Nephron (organoid): ENCODE data around the gene SLC1A6.
"Not testable (repeated sequence)": the region's sequence is repeated elsewhere in the genome, so short reads cannot be mapped to it uniquely, and the experiment has no call there.

ENCODE experiments used
- H3K27ac Mint-ChIP-seq, 3 experiments: 2 replicates each; pipeline ENCODE4 v1.8.0; 2020; ENCODE audit warnings: mixed read lengths in 3 of 3, mild to moderate bottlenecking in 2 of 3, moderate library complexity in 1 of 3
- H3K27me3 Mint-ChIP-seq: 2 replicates; pipeline ENCODE4 v1.8.0; 2021; ENCODE audit warnings: low read depth, mild to moderate bottlenecking, moderate library complexity, mixed read lengths
- H3K36me3 Mint-ChIP-seq: 2 replicates; pipeline ENCODE4 v1.8.0; 2020; ENCODE audit warnings: low read depth, mixed read lengths
- H3K4me1 Mint-ChIP-seq: 2 replicates; pipeline ENCODE4 v1.8.0; 2020; ENCODE audit warnings: mixed read lengths
- H3K4me3 Mint-ChIP-seq, 3 experiments: 2 replicates each; pipeline ENCODE4 v1.8.0; 2020; ENCODE audit warnings: mild to moderate bottlenecking in 3 of 3, mixed read lengths in 3 of 3, moderate library complexity in 2 of 3
- H3K9me3 Mint-ChIP-seq: 2 replicates; pipeline ENCODE4 v1.8.0; 2020; ENCODE audit warnings: mixed read lengths
- TF ChIP-seq, protein P1 (sequence below), 3 experiments: fragments of 200-600 bp; sonication (generic); IDR thresholded peaks; one replicate each; pipeline ENCODE4 v1.5.0; 2021; ENCODE audit warnings: antibody characterized with exemption in 3 of 3; ENCODE audit not compliant: unreplicated experiment in 3 of 3

Gene SLC1A6

DNA sequence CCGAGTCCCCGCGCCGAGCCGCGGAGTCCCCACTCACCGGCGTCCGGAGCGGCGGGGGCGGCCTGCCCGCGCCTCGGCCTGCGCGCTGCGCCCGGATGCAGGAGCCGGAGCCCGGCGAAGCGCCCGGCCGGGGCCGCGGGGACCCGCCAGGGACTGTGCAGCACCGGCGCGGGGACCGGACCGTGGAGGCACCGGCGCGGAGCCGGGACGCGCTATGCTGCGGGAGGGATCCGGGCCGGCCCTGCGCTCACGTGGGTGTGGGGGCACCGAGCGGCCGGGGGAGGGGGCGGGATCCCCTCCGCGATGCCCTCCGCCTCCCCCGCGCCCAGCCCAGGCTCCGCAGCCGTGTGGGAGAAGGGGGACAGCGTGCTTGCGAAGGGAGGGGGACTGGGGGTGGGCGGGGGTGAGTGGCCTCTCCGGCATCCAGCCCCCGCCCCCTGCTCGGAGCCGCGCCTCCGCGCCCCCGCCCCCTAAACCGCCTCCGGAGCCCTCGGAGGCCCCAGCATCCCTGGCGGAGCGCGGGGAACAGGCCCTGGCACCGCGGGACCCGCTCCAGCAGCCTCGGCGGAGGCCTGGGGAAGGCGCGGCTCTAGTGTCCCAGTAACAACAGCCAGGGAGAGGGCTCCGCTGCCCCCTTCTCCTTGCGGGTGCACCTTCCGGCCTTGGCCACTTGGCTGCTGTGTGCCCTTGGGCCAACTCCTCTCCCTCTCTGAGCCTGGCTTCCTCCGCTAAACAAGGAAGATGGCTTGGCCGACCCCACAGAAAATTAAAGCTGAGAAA lies at the start of gene SLC1A6:
TSS of gene SLC1A6 (minus strand) at position 389 of the 780 bp plus-strand sequence. CDS start 6,954 bp downstream, outside the sequence.
- H3K9me3 Mint-ChIP-seq = no peaks in the 10 kb centered on the region
- peaks cover 56% of the 10 kb centered on the region for H3K27me3 Mint-ChIP-seq
- TF ChIP-seq, protein P1, sequence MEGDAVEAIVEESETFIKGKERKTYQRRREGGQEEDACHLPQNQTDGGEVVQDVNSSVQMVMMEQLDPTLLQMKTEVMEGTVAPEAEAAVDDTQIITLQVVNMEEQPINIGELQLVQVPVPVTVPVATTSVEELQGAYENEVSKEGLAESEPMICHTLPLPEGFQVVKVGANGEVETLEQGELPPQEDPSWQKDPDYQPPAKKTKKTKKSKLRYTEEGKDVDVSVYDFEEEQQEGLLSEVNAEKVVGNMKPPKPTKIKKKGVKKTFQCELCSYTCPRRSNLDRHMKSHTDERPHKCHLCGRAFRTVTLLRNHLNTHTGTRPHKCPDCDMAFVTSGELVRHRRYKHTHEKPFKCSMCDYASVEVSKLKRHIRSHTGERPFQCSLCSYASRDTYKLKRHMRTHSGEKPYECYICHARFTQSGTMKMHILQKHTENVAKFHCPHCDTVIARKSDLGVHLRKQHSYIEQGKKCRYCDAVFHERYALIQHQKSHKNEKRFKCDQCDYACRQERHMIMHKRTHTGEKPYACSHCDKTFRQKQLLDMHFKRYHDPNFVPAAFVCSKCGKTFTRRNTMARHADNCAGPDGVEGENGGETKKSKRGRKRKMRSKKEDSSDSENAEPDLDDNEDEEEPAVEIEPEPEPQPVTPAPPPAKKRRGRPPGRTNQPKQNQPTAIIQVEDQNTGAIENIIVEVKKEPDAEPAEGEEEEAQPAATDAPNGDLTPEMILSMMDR (IDR thresholded peaks at IDR 0.05; ENCODE audit: unreplicated experiment in 3 of 3) = no peak
- no peak within 1 kb of the TSS for H3K27ac Mint-ChIP-seq
- H3K4me1 Mint-ChIP-seq = no peaks in the 10 kb centered on the region
- peak within 1 kb of the TSS; percentile 83 to 84 (median 83) for H3K4me3 Mint-ChIP-seq
- no peaks in the 10 kb centered on the region for H3K36me3 Mint-ChIP-seq

DNA sequence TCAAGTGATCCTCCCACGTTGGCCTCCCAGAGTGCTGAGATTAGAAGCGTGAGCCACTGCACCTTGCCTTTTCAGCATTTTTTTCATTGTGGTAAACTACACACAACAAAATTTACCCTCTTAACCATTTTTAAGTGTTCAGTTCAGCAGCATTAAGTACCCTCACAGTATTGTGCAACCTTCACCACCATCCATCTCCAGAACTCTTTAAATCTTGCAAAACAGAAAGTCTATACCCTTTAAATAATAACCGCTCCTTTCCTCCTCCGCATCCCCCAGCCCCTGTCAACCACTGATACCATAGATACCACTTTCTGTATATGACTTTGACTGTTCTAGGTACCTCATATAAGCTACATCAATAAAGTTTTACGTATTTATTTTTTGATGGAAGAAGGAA lies 48.8 kb upstream of the SLC1A6 start:
- Mint-ChIP-seq H3K27ac (no peak overlapping the region), H3K27me3 (peaks cover 12% of the 10 kb centered on the region), H3K9me3 (no peaks in the 10 kb centered on the region), H3K4me1 (no peaks in the 10 kb centered on the region), H3K36me3 (no peaks in the 10 kb centered on the region), H3K4me3 (no peak overlapping the region)
- TF ChIP-seq, protein P1 (IDR thresholded peaks at IDR 0.05; ENCODE audit: unreplicated experiment in 3 of 3) = no peak

DNA sequence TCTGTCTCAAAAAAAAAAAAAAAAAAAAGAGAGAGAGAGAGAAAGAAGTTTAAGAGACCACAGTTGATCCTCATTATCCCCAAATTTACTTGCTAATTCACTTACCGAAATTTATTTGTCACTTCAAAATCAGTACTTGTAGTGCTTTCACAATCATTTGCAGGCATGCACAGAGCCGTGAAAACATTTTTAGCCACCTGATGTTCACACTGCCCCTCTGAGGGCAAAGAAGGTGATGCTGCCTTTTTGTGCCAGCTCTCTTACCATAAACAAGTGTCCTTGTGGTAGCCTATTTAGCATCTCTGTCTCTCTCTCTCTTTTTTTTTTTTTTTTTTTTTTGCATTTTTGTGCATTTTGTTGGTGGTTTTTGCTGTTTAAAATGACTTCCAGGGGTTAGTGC lies 45.6 kb upstream of the SLC1A6 start:
- no peaks in the 10 kb centered on the region for H3K36me3 Mint-ChIP-seq
- no peak overlapping the region for H3K27ac Mint-ChIP-seq
- no peaks in the 10 kb centered on the region for H3K4me1 Mint-ChIP-seq
- no peaks in the 10 kb centered on the region for H3K9me3 Mint-ChIP-seq
- TF ChIP-seq, protein P1 (IDR thresholded peaks at IDR 0.05; ENCODE audit: unreplicated experiment in 3 of 3) = no peak
- H3K27me3 Mint-ChIP-seq = peaks cover 16% of the 10 kb centered on the region
- H3K4me3 Mint-ChIP-seq = no peak overlapping the region

DNA sequence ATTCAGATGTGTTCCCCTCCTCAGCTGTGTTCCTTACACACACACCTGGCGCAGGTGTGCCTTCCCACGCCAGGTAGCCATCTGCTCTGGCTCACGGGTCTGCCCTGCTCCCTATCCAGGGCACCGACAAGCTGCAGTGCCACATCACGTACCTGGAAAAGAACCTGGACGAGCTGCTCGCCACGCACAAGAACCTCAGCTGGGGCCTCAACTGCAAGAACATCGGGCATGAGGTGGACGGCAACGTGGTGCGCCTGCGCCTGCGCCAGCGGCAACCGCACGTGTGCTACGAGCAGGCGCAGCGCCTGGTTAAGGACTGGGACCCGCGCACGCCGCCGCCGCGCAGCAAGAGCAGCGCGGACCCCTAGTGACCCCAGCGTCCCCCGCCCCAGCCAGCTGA lies 43.1 kb upstream of the SLC1A6 start:
- no peaks in the 10 kb centered on the region for H3K4me1 Mint-ChIP-seq
- no peaks in the 10 kb centered on the region for H3K9me3 Mint-ChIP-seq
- H3K27ac Mint-ChIP-seq = no peak overlapping the region
- no peaks in the 10 kb centered on the region for H3K36me3 Mint-ChIP-seq
- TF ChIP-seq, protein P1 (IDR thresholded peaks at IDR 0.05; ENCODE audit: unreplicated experiment in 3 of 3) = no peak
- H3K4me3 Mint-ChIP-seq = no peak overlapping the region
- H3K27me3 Mint-ChIP-seq = peaks cover 16% of the 10 kb centered on the region

DNA sequence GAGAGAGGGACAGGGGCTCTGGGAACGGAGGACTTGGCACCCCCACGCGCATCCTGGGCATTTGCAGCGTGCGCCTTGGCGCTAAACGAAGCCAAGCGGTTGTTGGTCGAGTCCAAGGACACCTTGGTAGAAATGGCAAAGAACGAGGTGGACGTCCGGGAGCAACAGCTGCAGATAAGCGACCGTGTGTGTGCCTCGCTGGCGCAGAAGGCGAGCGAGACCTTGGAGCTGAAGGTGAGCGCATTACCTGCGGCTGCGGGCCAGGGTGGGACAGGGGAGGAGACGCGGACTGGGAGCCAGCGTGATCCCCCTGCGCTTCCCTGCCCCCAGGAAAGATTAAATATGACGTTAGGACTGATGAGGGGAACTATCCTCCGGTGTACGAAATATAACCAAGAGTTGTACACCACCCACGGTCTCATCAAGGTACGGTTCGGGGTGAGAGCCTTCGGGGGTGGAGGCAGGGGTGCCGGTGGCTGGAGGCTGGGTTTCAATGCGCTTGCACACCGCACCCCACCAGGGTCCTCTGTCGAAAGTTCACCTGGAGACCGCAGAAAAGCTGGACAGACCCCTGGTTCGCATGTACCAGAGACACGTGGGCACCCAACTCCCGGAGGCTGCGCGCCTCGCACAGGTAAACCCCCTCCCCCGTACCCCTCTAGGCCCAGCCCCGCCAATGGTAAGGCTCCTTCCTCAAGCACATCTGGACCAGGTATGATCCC lies 41.8 kb upstream of the SLC1A6 start:
- H3K4me3 Mint-ChIP-seq = no peak overlapping the region

DNA sequence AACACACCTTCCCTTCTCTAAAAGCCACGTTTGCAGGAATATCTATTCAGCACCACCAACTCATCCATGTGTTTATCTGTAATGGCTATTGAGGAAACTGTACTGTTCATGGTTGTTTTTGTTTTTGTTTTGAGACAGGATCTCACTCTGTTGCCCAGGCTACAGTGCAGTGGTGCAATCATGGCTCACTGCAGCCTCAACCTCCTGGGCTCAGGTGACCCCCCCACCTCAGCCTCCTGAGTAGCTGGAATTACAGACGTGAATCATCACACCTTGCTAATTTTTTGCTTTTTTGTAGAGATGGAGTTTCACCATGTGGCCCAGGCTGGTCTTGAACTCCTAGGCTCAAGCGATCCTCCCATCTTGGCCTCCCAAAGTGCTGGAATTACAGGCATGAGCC lies 39.2 kb upstream of the SLC1A6 start:
- not testable (repeated sequence) for H3K4me3 Mint-ChIP-seq, H3K4me1 Mint-ChIP-seq, H3K9me3 Mint-ChIP-seq, H3K27ac Mint-ChIP-seq, H3K36me3 Mint-ChIP-seq
- peaks cover 12% of the 10 kb centered on the region for H3K27me3 Mint-ChIP-seq

More for the DNA sequence above, 41.8 kb upstream of the SLC1A6 start:
- Mint-ChIP-seq H3K27me3 (peaks cover 13% of the 10 kb centered on the region), H3K27ac (no peak overlapping the region), H3K9me3 (no peaks in the 10 kb centered on the region), H3K36me3 (no peaks in the 10 kb centered on the region), H3K4me1 (no peaks in the 10 kb centered on the region)
- TF ChIP-seq, protein P1 (IDR thresholded peaks at IDR 0.05; ENCODE audit: unreplicated experiment in 3 of 3) = no peak
